Neuronal stem cell (in vitro differentiated cells): ENCODE measurements around the gene DDX3X.

ENCODE experiments used
- DNase-seq: peaks from one replicate; pipeline ENCODE4 v3.0.0-alpha.2; 2013; ENCODE audit warnings: low spot score
- H2AFZ ChIP-seq: one replicate; pipeline ENCODE4 v1.6.1; 2013; ENCODE audit warnings: mild to moderate bottlenecking, low read length, inconsistent platforms
- H2AK5ac ChIP-seq: 2 replicates; pipeline ENCODE4 v1.6.1; 2013; ENCODE audit warnings: low read depth, mild to moderate bottlenecking, inconsistent platforms, low read length, moderate library complexity, mixed read lengths
- H2BK120ac ChIP-seq: 2 replicates; pipeline ENCODE4 v1.6.1; 2013; ENCODE audit warnings: low read depth, mild to moderate bottlenecking, inconsistent platforms, low read length, moderate library complexity, mixed read lengths
- H2BK12ac ChIP-seq: one replicate; pipeline ENCODE4 v1.6.1; 2013; ENCODE audit warnings: low read length, inconsistent platforms
- H2BK15ac ChIP-seq: 2 replicates; pipeline ENCODE4 v1.6.1; 2013; ENCODE audit warnings: mild to moderate bottlenecking, low read length, inconsistent platforms, mixed read lengths
- H2BK5ac ChIP-seq: one replicate; pipeline ENCODE4 v1.6.1; 2013; ENCODE audit warnings: inconsistent platforms, mild to moderate bottlenecking, low read length, moderate library complexity
- H3K14ac ChIP-seq: one replicate; pipeline ENCODE4 v1.6.1; 2013; ENCODE audit warnings: low read length, inconsistent platforms
- H3K18ac ChIP-seq: 2 replicates; pipeline ENCODE4 v1.6.1; 2013; ENCODE audit warnings: low read length, inconsistent platforms
- H3K23ac ChIP-seq: 2 replicates; pipeline ENCODE4 v1.6.1; 2013; ENCODE audit warnings: low read depth, mild to moderate bottlenecking, mixed read lengths, low read length, inconsistent platforms; ENCODE audit not compliant: poor library complexity
- H3K27ac ChIP-seq: replicated peaks from 3 replicates; pipeline ENCODE4 v1.5.1; 2013; ENCODE audit warnings: low read length, inconsistent platforms
- H3K27me3 ChIP-seq, 3 experiments: 2 replicates each; pipeline ENCODE4 v1.6.1; 2013; ENCODE audit warnings: low read length in 3 of 3, mild to moderate bottlenecking in 2 of 3, inconsistent platforms in 1 of 3, low read depth in 1 of 3, mixed read lengths in 1 of 3, moderate library complexity in 1 of 3; ENCODE audit not compliant: control insufficient read depth in 3 of 3, insufficient read depth in 3 of 3
- H3K36me3 ChIP-seq, 2 donors: replicated peaks in 1 of 2; 2 replicates each; pipeline ENCODE4 v1.6.1; 2013; ENCODE audit warnings: low read length in 2 of 2; ENCODE audit not compliant: control insufficient read depth in 2 of 2, insufficient read depth in 2 of 2
- H3K4ac ChIP-seq: 2 replicates; pipeline ENCODE4 v1.6.1; 2013; ENCODE audit warnings: inconsistent platforms, mild to moderate bottlenecking, low read length, moderate library complexity
- H3K4me1 ChIP-seq, 2 donors: 1 replicate in 1 of 2; 2 replicates in 1 of 2; pipeline ENCODE4 v1.6.1; 2013; ENCODE audit warnings: low read length in 2 of 2, low read depth in 1 of 2; ENCODE audit not compliant: control insufficient read depth in 2 of 2, insufficient read depth in 1 of 2
- H3K4me2 ChIP-seq: one replicate; pipeline ENCODE4 v1.6.1; 2013; ENCODE audit warnings: mild to moderate bottlenecking, low read length, inconsistent platforms; ENCODE audit not compliant: insufficient read depth, poor library complexity, severe bottlenecking
- H3K4me3 ChIP-seq, 2 donors: 2 replicates each; pipeline ENCODE4 v1.5.1; 2013; ENCODE audit warnings: low read length in 2 of 2, mild to moderate bottlenecking in 2 of 2, inconsistent platforms in 1 of 2, moderate library complexity in 1 of 2
- H3K79me1 ChIP-seq: one replicate; pipeline ENCODE4 v1.6.1; 2013; ENCODE audit warnings: low read depth, mild to moderate bottlenecking, inconsistent platforms, low read length, moderate library complexity
- H3K9ac ChIP-seq: one replicate; pipeline ENCODE4 v1.6.1; 2013; ENCODE audit warnings: mild to moderate bottlenecking, low read depth, low read length, inconsistent platforms; ENCODE audit not compliant: poor library complexity
- H3K9me3 ChIP-seq, 2 donors: replicated peaks in 1 of 2; 2 replicates each; pipeline versions ENCODE3 to v1.6.1; 2013; ENCODE audit warnings: low read length in 2 of 2, mild to moderate bottlenecking in 2 of 2, inconsistent platforms in 1 of 2, low read depth in 1 of 2, mixed read lengths in 1 of 2, moderate library complexity in 1 of 2; ENCODE audit not compliant: control insufficient read depth in 2 of 2, insufficient read depth in 1 of 2
- H4K8ac ChIP-seq: one replicate; pipeline ENCODE4 v1.6.1; 2013; ENCODE audit warnings: low read depth, mild to moderate bottlenecking, inconsistent platforms, low read length, moderate library complexity
- H4K91ac ChIP-seq: one replicate; pipeline ENCODE4 v1.6.1; 2013; ENCODE audit warnings: low read length, low read depth, mild to moderate bottlenecking, inconsistent platforms; ENCODE audit not compliant: poor library complexity
- WGBS, 2 donors: extraction: QIAGEN DNeasy Blood & Tissue Kit; methylation state at CpG; one replicate each; pipeline ENCODE4 v1.1.7; 2013; ENCODE audit warnings: missing lambda C conversion rate in 2 of 2, mixed read lengths in 1 of 2; ENCODE audit not compliant: insufficient read length in 2 of 2, insufficient replicate concordance in 1 of 2; ENCODE audit errors: extremely low coverage in 2 of 2; 5-methylcytosine and 5-hydroxymethylcytosine counted together

The DDX3X gene

DNA sequence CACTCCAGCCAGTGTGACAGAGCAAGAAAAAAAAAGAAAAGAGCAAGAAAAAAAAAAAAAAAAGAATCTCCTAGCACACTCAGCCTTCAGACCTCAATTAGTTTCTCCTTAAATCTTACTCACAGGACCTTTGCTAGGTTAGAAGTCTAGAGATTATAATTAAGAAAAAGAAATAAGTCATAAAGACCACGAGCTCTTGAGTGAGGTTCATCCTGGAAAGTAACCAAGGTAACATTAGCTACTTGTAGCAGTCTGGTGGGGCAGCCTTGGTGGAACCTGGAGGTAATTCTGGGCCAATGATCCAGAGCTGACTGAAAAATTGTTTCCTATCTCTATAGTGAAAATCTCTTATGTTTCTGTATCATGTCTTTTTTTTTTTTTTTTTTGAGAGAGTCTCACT is 21.2 kb upstream of the DDX3X start:
- H3K27me3 ChIP-seq, result no peaks in the 10 kb centered on the region
- no peak overlapping the region for H3K23ac ChIP-seq
- no peaks in the 10 kb centered on the region for H3K79me1 ChIP-seq
- no peak overlapping the region for H4K8ac ChIP-seq
- no peak overlapping the region for H2BK120ac ChIP-seq
- H3K4me1 ChIP-seq, result no peaks in the 10 kb centered on the region
- no peak overlapping the region for H3K4me3 ChIP-seq
- H2BK12ac ChIP-seq, result no peak overlapping the region
- no peak overlapping the region for H3K18ac ChIP-seq
- no peak overlapping the region for H3K4me2 ChIP-seq
- H2AK5ac ChIP-seq, result no peak overlapping the region
- no peak overlapping the region for H2AFZ ChIP-seq
- no peak overlapping the region for H3K14ac ChIP-seq
- H3K4ac ChIP-seq, result no peak overlapping the region
- H2BK15ac ChIP-seq, result no peak overlapping the region
- H4K91ac ChIP-seq, result no peak overlapping the region
- no peak overlapping the region for H3K9ac ChIP-seq
- H2BK5ac ChIP-seq, result no peak overlapping the region
- no peaks in the 10 kb centered on the region for H3K36me3 ChIP-seq
- DNase-seq, result no peak
- H3K9me3 ChIP-seq, result no peaks in the 10 kb centered on the region
- H3K27ac ChIP-seq, result no peak overlapping the region
- no CpG with 5 or more reads among the region's 1 CpG for WGBS, 2 donors

- Histone ChIP-seq H3K27me3 (no peaks in the 10 kb centered on the region), H3K14ac (no peak overlapping the region), H2AK5ac (no peak overlapping the region), H3K36me3 (no peaks in the 10 kb centered on the region), H2BK12ac (no peak overlapping the region), H3K4ac (no peak overlapping the region), H3K4me3 (no peak overlapping the region), H3K9ac (no peak overlapping the region), H2BK5ac (no peak overlapping the region), H2BK120ac (no peak overlapping the region), H4K91ac (no peak overlapping the region), H4K8ac (no peak overlapping the region), H3K23ac (no peak overlapping the region), H2BK15ac (no peak overlapping the region), H3K4me1 (no peaks in the 10 kb centered on the region), H3K9me3 (no peaks in the 10 kb centered on the region), H3K79me1 (no peaks in the 10 kb centered on the region), H3K4me2 (no peak overlapping the region), H3K27ac (no peak overlapping the region), H3K18ac (no peak overlapping the region), H2AFZ (no peak overlapping the region)
- DNase-seq, result no peak
- WGBS, 2 donors, result no CpG with 5 or more reads among the region's 5 CpGs
Measured at GRCh38 chrX:41313419-41313818, 20.5 kb upstream of the DDX3X start.

DNA sequence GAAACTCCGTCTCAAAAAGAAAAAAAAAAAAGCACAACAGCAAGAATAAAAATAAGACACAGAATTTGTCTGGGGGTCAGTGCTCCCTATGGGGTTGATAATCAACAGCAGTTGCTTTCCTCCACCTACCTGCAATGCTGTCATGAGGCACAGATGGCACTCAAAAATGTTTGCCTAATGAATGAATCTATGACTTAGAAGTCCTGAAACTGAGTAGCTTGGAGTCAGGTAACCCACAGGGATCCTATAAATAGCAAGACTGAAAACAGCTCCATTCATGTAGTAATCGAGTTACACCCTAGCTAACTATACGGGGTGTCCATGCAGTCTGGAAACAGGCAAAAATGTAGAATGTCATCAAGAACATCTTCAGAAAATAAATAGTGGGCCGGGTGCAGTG is 19.8 kb upstream of the DDX3X start:
- Histone ChIP-seq H3K27ac (no peak overlapping the region), H3K4ac (no peak overlapping the region), H2BK15ac (no peak overlapping the region), H2BK12ac (no peak overlapping the region), H4K8ac (no peak overlapping the region), H3K9me3 (no peaks in the 10 kb centered on the region), H3K14ac (no peak overlapping the region), H4K91ac (no peak overlapping the region), H3K18ac (no peak overlapping the region), H3K79me1 (no peaks in the 10 kb centered on the region), H3K36me3 (no peaks in the 10 kb centered on the region), H2AFZ (no peak overlapping the region), H3K23ac (no peak overlapping the region), H2BK120ac (no peak overlapping the region), H3K4me1 (no peaks in the 10 kb centered on the region), H3K9ac (no peak overlapping the region), H3K4me3 (no peak overlapping the region), H2BK5ac (no peak overlapping the region), H2AK5ac (no peak overlapping the region), H3K4me2 (no peak overlapping the region), H3K27me3 (no peaks in the 10 kb centered on the region)
- DNase-seq, result no peak
- no CpG with 5 or more reads among the region's 4 CpGs for WGBS, 2 donors

DNA sequence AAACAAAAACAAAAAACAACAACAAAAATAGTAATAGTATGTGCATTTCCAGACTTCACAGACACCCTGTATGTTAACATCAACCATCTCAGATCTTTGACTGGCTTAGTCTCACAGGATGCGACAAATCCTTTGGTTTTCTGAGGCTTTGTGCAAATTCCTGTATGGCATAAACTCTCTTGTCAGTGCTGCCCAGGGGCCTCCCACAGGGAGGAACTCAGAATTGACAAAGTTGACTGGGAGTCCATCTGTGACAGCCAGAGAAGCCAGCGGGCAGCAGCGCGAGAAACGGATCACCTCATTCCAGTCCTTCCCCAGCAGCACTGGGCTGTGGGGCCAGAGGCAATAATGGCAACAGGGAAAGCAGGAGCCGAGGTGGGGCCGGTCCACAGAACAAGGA is 19.1 kb upstream of the DDX3X start:
- H2BK120ac ChIP-seq, result no peak overlapping the region
- no peak overlapping the region for H3K27ac ChIP-seq
- H3K27me3 ChIP-seq, result no peaks in the 10 kb centered on the region
- H3K18ac ChIP-seq, result no peak overlapping the region
- H3K4ac ChIP-seq, result no peak overlapping the region
- H2BK5ac ChIP-seq, result no peak overlapping the region
- peak overlapping the region; percentile 43 for H2AFZ ChIP-seq
- H3K79me1 ChIP-seq, result no peaks in the 10 kb centered on the region
- H3K9me3 ChIP-seq, result no peaks in the 10 kb centered on the region
- H3K9ac ChIP-seq, result no peak overlapping the region
- no peak for DNase-seq
- no peak overlapping the region for H2AK5ac ChIP-seq
- no peaks in the 10 kb centered on the region for H3K4me1 ChIP-seq
- no peak overlapping the region for H2BK15ac ChIP-seq
- H3K14ac ChIP-seq, result no peak overlapping the region
- H4K8ac ChIP-seq, result no peak overlapping the region
- H3K23ac ChIP-seq, result no peak overlapping the region
- H3K4me3 ChIP-seq, result no peak overlapping the region
- H4K91ac ChIP-seq, result no peak overlapping the region
- H3K4me2 ChIP-seq, result no peak overlapping the region
- no peaks in the 10 kb centered on the region for H3K36me3 ChIP-seq
- no peak overlapping the region for H2BK12ac ChIP-seq
- no CpG with 5 or more reads among the region's 7 CpGs for WGBS, 2 donors
